HG03439 (cell line): ENCODE data around the gene GNAL.
"Not testable (repeated sequence)": the region's sequence is repeated elsewhere in the genome, so short reads cannot be mapped to it uniquely, and the experiment has no call there.

Experiments used
- ATAC-seq: cut with Tn5 transposase; IDR thresholded peaks from one replicate; pipeline ENCODE4 v1.9.1; 2021; ENCODE audit warnings: mild to moderate bottlenecking, moderate library complexity; ENCODE audit not compliant: unreplicated experiment

The GNAL gene

DNA sequence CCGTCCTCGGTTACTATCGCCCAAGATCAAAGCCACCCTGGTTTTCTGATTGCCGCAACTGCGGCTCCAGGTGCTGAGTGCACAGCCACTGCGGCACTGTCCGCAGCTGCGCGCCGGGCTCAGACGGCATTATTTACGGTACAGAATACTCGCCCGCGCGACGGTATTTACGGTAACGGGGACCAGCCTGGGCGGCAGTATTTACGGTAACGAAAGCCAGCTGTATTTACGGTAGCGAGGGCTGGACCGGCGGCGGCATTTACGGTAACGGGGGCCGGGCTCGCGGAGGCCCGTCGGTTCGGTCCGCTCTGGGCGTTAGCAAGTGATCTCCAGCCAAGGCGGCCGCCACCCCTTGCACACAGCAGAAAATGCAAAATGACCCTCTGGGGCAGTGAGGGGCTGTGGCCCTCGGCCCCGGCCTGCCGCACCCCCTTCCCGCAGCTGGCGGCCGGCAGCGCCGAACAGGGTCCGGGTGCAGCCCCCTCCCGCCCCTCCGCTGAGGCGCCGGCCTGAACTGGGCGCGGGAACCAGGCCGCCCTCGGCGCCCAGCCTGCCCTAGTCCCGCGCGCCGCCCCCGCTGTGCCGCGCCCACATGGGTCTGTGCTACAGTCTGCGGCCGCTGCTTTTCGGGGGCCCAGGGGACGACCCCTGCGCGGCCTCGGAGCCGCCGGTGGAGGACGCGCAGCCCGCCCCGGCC, at the start of gene GNAL:
Gene GNAL, plus strand, starts transcription at position 293 of the 697 bp plus-strand sequence. Its CDS starts 300 bp downstream, at position 593.
- no peak for ATAC-seq

DNA sequence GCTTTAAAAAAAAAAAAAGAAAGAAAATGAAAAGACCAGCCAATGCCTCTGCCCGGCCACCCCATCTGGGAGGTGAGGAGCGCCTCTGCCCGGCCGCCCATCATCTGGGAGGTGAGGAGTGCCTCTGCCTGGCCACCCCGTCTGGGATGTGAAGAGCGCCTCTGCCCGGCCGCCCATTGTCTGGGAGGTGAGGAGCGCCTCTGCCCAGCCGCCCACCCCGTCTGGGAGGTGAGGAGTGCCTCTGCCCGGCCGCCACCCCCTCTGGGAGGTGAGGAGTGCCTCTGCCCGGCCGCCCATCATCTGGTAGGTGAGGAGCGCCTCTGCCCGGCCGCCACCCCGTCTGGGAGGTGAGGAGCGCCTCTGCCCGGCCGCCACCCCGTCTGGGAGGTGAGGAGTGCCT, 41.8 kb upstream of the GNAL start:
- ATAC-seq: not testable (repeated sequence)

DNA sequence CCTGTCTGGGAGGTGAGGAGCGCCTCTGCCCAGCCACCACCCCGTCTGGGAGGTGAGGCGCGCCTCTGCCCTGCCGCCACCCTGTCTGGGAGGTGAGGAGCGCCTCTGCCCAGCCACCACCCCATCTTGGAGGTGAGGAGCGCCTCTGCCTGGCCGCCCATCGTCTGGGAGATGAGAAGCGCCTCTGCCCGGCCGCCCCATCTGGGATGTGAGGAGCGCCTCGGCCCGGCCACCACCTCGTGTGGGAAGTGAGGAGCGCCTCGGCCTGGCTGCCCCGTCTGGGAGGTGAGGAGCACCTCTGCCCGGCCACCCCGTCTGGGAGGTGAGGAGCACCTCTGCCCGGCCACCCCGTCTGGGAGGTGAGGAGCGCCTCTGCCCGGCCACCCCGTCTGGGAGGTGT, 41.3 kb upstream of the GNAL start:
- not testable (repeated sequence) for ATAC-seq

DNA sequence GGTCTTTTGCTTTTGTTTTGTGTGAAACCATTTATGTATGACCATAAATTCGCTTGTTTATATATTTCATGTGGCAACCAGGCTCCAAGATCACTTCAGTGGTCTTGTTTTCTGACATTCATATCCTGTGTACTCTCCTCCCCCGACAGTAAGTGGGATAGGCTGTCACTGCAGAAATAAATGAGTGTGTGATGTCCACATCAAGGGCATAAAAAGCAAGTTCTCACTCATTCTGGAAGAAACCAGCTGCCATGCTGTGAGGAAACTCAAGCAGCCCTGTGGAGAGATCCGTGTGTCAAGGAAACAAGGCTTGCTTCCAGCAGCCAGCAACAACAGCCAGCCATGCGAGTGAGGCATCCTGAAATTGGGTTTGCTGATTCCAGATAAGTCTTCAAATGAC, 39.2 kb upstream of the GNAL start:
- no peak for ATAC-seq

DNA sequence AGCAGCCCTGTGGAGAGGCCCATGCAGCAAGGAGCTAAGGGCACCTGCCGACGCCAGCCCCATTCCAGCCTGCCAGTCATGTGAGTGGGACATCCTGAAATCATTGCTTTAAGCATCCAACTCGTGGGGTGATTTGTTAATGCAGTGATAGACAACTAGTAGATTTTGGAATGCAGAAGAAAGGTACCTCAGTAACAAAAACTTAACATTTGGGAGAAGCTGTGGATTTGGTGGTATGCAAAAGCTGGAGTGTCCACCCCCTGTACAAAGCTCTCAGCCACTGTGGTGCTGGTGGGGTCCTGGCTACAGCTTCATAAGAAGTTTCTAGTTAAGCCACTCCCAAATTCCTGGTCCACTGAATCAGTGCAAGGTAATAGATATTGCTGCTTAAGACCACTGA, 37.2 kb upstream of the GNAL start:
- no peak for ATAC-seq

DNA sequence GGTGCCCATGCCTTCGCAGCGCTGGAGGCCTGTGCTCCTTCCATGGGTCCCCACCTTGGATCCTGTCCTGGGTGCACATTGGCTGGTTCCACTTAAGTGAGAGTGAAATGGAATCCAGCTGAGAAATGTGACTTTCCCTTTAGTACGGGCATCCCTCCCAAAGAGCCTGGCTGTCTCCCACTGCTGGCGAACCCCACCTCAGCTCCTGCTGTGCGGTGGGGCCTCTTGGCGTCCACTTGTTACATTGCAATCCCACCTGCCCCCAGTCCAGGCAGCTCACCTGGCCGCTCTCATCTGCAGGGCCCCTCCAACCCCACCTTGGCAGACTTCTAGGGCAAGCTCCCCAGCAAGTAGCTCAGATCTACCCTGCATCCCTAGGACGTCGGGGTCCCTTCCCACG, 35.5 kb upstream of the GNAL start:
- no peak for ATAC-seq

DNA sequence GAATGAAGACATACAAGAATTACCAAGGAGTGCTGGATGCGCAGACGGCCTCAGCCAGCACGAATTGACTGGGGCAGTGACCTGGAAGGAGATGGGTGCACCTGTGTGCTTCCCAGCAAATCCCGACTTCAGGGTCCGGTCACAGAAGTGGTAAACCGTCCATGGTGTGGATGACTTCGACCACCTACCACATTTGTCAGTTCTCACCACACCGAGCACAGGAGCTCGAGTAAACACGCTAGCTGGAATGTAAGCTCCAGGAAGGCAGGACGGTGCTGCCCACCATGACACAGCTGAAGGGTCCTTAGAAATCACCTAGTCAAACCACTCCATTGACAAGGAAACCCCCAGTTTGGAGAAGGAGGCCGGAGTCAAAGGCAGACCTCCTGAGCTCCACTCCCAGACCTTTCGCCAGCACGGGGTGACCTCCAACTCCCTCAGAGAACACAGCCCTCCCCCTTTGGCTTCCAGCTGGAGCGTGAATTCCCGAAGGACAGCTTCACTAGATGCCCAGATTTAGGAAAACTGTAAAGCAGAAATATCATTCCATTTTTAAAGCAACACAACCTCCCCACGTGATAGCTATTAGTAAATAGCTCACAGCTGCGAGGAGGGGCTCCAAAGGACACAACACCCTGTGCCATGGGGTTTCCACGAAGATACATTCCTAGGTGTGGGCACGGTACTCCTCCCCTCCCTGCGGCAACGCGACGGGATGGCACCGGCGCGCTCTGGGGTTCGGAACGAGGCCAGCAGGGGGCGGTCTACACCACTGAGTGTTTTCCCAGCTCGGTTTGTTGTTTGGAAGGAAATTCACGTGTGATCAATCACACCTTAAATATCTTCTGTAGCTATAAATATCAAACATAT, 34.1 kb upstream of the GNAL start:
- no peak for ATAC-seq

DNA sequence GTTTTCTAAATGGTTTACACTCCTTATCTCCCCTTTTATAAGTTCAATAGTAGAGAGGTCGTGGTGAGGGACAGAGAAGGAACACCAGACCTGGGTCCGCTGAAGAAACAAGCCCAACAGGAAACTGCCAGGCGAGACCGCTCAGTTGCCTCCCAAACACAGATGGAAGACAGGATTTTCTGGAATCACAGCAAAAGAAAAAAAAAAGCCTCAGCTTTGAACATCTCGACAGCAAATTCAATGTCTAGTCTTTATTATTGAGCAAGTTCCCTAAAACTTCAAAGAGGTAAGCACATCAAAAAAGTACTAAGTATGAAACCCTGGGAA, 33.5 kb upstream of the GNAL start:
- no peak for ATAC-seq

DNA sequence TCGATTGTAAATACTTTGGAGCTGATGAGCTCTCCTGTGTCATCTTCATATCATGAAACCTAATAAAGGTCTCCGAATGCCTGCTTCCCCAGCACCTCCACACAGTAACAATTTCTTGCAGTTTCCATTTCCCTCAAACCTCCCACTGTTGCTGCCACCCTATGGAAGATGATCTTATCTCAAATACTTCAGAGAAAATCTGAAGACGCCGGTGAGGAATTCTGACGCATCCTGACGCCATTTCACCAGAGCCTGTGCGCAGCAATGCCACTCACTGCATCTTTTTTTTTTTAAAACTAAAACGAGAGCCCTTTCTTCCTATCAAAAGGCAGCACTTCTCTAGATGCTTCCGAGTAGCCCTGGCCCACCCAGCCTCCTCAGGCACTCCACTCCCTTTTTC, 31.9 kb upstream of the GNAL start:
- no peak for ATAC-seq

DNA sequence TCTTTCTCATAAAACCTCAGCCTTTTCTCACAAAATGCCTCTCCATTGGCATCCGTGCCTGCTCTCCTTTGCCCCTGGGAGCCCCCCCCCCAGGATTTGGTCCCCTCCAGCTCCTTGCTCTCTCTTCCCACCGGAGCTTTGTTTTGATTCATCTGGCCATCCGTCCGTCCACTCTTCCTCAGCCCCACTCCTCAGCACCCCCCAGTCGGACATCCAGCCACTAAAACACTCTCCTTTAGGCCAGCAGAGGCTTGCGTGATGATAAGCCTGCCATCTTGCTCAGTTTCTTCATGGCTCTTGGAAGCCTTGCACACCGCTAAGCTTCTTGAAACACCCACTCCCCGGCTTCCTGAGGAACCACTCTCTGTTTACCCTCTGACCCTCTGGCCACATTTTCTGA, 31.5 kb upstream of the GNAL start:
- no peak for ATAC-seq

DNA sequence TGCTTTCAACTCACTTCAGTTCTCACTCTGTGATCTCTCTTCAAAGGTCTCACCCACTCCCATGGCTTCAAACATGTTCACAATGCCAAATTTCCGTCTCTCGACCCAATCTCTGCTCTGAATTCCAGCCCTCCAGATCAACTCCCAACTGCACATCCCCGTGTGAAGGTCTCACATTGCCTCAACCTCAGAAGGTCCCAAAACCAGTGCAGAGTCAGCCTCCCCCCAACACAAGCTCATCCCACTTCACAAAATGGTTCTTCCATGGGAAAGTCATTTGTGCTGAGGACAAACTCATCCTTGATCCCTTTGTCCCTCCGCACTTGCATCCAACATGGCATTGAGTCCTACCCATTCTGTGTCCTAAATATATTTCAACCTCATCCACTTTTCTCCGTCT, 31.0 kb upstream of the GNAL start:
- no peak for ATAC-seq

DNA sequence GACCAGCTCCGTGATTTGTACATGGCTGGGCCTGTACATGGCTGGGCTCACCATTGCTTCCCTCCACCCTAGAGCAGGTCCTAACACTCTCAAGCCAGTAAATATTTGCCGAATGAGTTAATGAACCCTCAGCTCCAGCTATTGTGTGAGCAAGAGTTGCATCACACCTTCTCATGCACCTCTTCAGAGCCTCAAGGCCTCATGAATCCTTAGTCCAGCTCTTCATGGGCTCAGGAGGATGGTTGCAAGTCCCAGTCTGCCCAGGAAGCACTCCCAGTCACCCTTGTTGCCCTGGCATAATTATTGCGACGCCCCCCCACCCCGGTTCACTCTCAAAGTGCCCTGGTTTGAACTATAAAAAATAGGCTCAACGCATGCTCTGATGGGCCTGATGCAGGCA, 30.1 kb upstream of the GNAL start:
- no peak for ATAC-seq

DNA sequence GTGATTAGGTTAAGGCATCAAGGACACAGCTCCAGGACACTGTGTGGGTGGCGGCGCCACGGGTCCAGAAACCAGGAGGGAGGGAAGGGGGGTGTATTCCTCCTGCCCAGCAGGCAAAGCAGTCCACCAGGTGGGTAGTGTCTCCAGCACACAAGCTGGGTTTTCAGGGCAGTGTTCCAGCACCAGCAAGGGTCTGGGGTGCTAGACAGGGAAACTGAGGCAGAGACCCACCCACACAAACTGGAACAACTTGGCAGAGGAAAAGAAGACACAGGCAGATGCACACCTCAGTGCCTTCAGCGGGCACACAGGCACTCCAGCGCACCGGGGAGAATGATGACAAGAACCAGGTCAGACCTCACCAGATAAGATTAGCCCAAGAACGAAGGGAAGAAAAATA, 28.4 kb upstream of the GNAL start:
- no peak for ATAC-seq

DNA sequence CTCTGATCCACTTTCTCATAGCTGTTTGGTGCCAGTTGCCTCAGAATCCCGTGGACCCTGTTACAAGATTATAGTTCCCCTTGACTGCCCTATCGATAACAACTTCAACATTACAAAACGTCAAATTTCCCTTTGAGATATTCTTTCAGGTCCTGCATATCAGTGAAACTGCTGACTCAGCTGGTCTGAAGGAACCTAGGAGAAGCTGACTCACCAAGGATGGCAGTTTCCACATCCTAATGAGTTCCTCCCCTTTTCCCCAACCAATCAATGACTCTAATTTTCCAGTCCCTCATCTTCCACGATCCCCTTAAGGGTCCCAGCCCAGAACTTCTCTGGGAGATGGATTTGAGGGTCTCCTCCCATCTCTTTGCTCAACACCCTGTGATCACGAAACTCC, 27.6 kb upstream of the GNAL start:
- ATAC-seq: no peak

DNA sequence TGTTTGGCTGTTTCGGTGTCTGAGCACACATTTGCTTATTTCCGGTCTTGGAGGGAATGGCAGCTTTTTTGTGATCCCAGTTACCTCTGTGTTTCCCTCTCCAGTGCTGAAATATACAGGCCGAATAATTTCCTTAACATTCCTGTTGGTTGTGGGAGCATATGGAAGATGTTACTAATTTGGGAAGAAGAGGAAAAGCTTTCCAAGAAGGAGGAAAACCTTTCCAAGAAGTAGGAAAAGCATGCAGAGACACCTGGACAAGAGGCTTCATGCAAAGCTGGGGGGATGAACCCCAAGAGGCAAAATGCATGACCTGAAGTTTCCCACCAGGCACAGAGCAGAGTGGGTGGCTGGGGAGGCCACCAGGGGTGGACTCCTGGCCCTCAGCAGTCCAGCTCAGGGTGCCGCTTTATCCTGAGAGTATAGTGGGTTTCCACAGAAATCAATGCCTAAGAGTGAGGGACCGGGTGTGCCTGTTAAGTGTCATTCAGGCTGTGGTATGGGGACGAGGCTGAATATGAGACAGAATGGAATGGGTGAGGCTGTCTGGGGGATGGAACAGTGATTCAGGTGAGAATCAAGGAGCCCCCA, 25.5 kb upstream of the GNAL start:
- no peak for ATAC-seq

DNA sequence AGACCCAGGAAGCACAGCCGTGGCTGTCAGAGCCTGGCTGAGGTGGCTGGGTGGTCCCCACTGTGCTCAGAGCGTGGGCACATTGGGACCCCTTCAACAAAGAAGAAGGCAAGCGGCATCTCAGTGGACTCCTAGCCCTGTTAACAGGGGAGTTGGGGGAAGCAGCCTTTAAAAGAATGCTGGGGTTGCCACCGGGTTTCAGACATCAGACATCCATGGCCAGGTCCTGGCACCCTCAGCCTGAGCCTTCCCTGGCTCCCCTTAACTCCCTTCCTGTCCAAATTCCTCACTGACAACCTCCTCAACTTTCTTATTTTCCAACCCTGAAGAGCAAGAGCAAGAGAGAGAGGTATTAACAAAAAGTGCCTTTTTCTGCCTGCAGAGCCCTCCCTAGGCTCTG, 24.8 kb upstream of the GNAL start:
- no peak for ATAC-seq

DNA sequence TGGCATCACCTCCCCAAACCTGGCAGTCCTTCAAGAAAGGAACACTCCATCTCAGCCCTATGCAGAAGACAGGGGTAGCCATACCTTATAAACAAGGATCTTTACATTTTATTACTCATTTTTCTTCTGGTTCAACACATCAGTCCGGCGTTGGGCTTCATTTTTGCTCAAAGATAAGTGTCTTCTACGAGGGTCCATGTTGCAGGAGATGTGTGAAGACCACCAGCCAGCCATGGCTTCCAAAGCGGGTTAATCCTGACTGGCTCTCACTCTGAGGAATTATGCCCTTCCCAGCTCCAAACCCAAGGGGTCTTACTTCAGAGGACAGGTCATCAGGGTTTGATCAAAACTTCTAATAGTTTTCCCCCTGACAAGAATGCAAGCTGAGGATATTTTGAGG, 23.9 kb upstream of the GNAL start:
- ATAC-seq: no peak

DNA sequence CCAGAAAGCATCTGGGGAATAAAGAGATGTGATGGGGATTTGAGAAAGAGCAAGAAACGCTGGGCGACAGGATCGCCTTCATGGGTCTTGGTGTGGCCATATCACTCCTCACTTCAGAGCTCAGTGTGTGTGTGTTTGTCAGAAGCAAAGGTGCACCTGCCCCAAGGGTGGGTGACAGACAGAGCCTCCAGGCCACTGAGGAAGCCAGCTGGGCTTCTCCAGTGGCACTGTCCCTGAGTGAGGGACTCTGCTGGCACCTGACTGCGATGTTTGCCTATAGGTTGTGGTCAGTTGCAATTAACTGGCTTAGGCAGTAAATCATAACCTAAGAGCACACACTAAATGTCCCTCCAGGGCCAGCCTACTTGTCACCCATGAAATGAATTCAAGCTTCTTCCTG, 23.5 kb upstream of the GNAL start:
- ATAC-seq: no peak

DNA sequence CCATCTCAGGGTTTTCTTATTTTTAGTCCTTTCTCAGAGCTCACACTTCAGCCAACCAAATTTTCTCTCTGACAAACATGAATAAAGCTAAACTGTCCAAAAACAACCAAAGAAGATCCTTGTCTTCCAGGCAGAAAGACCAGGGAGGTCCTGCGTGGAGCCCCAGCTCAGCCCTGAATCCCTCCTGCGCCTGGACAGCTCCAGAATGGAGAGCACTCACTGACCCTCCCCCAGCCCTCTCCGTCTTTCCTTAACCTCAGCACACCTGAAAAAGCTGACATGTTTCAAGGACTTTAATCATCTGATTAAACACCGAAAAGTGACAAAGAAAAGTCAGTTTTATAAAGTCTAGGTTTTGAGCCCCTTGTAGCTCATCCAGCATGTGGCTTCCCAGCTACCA, 22.9 kb upstream of the GNAL start:
- ATAC-seq: no peak

DNA sequence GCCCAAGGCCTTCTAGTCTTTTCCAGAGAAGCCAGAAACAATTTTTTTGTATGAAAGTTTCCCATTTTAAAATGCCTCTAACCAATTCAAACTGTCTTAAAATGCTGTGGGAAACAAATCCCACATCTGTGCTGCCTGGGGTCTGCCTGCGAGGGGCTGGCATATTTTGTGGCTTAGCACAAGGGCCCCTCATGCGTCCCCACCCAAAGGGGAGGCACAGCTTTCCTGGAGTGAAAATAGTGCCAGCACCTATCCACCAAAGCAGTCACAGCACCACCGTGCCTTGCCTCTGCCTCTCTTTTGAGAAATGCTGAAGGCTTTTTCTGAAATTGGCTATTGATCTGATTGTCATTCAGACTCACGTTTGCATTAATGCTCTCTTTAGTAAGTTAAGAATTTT, 22.2 kb upstream of the GNAL start:
- no peak for ATAC-seq

DNA sequence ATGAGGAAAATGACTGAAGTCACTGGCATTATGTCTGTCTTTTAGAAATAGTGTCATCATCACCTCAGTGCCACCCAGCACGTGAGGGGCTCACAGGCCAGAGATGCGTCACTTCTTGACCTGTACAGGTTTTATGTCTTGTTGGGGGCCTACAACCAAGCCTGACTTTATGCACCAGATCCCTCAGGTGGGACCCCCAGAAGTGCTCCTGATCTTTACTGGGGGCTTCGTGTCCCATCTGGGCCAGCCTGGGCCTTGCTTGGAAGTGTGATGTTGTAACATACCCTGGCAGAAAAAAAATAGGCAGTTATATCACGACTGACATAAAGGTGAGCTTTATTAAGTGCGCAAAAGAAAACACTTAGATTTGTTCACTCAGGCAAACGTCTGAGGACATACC, 21.5 kb upstream of the GNAL start:
- no peak for ATAC-seq

DNA sequence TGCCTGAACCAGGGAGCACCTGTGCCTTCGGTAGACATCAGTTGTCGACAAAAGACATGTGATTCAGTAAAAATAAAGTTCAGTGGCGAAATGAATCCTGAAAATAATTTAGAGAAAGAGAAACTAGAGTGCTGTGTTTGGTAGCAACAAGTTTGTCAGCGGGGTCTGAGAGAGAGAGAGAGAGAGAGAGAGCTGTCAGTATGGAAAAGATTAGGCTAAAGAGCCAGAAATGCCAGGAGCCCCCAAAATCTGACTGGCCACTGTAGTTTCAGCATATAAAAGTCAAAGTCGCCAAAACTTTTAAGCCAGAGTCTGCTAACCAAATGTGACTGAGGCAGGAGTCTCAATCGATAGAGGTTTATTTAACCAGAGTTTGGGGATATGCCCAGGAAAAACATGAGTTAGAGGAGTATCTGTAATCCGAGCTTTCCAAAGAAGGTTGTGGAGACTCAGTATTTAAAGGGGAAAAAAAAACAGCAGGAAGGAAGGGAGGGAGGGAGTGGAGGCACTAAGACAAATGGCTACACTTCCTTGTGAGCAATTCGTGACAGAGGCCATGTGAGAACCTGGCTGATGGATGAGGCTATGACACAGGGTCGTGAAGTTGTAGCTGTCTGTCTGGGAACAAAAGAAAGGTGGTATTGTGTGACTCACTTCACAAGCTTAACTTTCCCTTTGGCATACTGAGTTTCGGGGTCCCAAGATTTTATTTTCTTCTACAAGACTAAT, 20.5 kb upstream of the GNAL start:
- no peak for ATAC-seq
